Lower leg skin (tissue), 3 donors: ENCODE data around the gene GAN.

Source experiments
- CTCF ChIP-seq, 3 donors: fragments of 450-650 bp; IDR thresholded peaks; one replicate each; pipeline ENCODE4 v1.5.1; 2016; ENCODE audit warnings: antibody characterized with exemption in 3 of 3, mild to moderate bottlenecking in 3 of 3, moderate library complexity in 2 of 3
- POLR2A ChIP-seq, 2 donors: fragments of 450-650 bp; IDR thresholded peaks; one replicate each; pipeline ENCODE4 v1.6.1; 2016 to 2017; ENCODE audit warnings: antibody characterized with exemption in 2 of 2, mild to moderate bottlenecking in 1 of 2, moderate library complexity in 1 of 2

DNA sequence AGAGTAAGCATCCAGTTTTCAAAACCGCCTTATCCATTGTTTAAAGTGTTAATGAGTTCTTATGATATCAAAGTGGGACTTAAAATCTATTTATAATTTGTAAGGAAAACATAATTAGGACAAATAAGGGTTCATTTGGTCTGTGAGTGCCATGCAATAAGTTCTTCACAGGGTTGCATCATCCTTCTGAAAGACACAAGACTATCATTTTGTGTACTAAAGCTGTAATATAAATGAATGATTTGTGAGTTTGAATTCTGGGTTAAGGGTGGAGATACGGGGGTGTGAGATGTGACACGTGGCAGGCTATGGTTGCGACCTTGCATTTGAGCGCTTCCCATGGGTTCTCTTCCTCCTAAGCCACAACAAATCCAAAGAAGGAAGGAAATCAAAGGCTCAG, 6.8 kb downstream of the GAN start:
- TF ChIP-seq CTCF (IDR thresholded peaks at IDR 0.05) (no peak), POLR2A (IDR thresholded peaks at IDR 0.05) (no peak)
